ENCODE results near the gene NAPEPLD. TPM values are rescaled to one million over a fixed set of nuclear protein-coding genes. Genes with fewer than 3 reads are reported as not detected.
"Not testable (repeated sequence)": the region's sequence is repeated elsewhere in the genome, so short reads cannot be mapped to it uniquely, and the experiment has no call there.

The NAPEPLD gene
- polyA plus RNA-seq, 3 donors: 1.1 to 2.2 (median 1.6) TPM

DNA sequence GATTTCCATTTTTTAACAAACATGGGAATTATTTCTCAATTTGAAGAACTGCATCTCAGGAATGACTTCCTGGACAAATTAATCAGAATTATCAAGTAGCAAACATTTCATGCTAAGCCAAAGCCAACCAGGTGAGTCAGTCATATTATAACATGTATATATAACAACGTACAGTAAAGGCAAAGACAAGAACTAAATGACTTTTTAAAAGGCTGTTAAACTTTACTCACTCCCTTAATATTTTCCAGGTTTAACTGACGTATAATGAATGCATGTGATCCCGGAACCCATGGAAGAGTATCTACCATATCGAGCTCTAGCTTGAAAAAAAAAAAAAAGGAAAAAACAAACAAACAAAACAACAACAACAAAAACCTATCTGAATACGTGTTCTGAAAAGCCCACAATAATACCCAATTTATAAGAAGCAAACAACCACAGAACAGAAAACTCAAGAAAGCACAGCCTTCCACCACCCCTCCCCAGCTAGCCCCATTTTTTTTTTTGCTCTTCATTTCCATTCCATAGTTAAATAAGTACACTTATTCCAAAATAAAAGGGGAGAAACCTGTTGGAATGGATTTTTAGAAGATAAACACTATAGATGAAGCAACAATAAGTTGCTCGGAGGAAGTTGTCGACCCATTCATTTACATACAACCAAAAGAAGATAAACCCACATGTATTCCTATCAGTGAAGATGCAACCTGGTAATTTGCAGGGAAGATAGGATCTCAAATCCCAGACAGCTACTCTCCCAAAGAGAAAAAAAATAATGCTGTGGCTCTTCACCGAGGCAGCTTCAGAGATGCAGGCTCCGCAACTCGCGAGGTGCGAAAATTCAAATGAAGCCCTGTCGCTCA lies 537 bp downstream of the NAPEPLD start:
- WGBS (ENCODE audit: insufficient coverage): 0% methylated on average over 7 of the region's 13 CpGs
- Histone ChIP-seq H3K4me3 (replicated peaks in 1 of 3; ENCODE audit: low read depth in 2 of 3, low read length in 3 of 3) (peak overlapping the region; percentile 86 to 93 (median 90)), H2AFZ (ENCODE audit: insufficient read depth, low read depth, low read length, poor library complexity, severe bottlenecking) (peak overlapping the region; percentile 92), H3K9ac (ENCODE audit: insufficient read depth, low read length, poor library complexity, severe bottlenecking) (peak overlapping the region; percentile 85), H3K79me2 (ENCODE audit: insufficient read depth, low read length) (peaks cover 10% of the 10 kb centered on the region), H3K4me1 (ENCODE audit: control insufficient read depth in 1 of 2, insufficient read depth in 2 of 2, low read length in 2 of 2) (peaks cover 13 to 21% of the 10 kb centered on the region in 2 donors), H3K27ac (ENCODE audit: low read depth in 1 of 2, low read length in 2 of 2) (peak overlapping the region; percentile 75 to 86), H3K9me3 (replicated peaks in 1 of 2; ENCODE audit: control insufficient read depth in 1 of 2, insufficient read depth in 1 of 2, low read length in 2 of 2) (no peaks in the 10 kb centered on the region), H4K20me1 (ENCODE audit: insufficient read depth, low read length) (no peaks in the 10 kb centered on the region), H3K36me3 (replicated peaks in 1 of 2; ENCODE audit: control insufficient read depth in 1 of 2, insufficient read depth in 2 of 2, low read length in 2 of 2) (no peaks in the 10 kb centered on the region), H3K27me3 (ENCODE audit: control insufficient read depth in 2 of 2, insufficient read depth in 2 of 2, low read length in 2 of 2) (no peaks in the 10 kb centered on the region), H3K4me2 (replicated peaks; ENCODE audit: extremely low read depth, low read length, poor library complexity, severe bottlenecking) (peak overlapping the region; percentile 74)
- peak overlapping the region; percentile 98 to 100 for H3K4me3 Mint-ChIP-seq
- no peak for DNase-seq
- intact Hi-C loops (cut with micrococcal nuclease): loop anchor here in 1 of 2 donors (5.0 kb wide), 1 partner anchor 76 kb away; the partner anchor contains the start of gene FBXL13
- peaks cover 0 to 6% (median 0%) of the 10 kb centered on the region in 7 donors for H3K9me3 Mint-ChIP-seq
- peaks cover 33% of the 10 kb centered on the region for H3K4me1 Mint-ChIP-seq
- peaks cover 3 to 10% of the 10 kb centered on the region in 2 donors for H3K36me3 Mint-ChIP-seq
- TF ChIP-seq, protein P1, sequence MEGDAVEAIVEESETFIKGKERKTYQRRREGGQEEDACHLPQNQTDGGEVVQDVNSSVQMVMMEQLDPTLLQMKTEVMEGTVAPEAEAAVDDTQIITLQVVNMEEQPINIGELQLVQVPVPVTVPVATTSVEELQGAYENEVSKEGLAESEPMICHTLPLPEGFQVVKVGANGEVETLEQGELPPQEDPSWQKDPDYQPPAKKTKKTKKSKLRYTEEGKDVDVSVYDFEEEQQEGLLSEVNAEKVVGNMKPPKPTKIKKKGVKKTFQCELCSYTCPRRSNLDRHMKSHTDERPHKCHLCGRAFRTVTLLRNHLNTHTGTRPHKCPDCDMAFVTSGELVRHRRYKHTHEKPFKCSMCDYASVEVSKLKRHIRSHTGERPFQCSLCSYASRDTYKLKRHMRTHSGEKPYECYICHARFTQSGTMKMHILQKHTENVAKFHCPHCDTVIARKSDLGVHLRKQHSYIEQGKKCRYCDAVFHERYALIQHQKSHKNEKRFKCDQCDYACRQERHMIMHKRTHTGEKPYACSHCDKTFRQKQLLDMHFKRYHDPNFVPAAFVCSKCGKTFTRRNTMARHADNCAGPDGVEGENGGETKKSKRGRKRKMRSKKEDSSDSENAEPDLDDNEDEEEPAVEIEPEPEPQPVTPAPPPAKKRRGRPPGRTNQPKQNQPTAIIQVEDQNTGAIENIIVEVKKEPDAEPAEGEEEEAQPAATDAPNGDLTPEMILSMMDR (IDR thresholded peaks at IDR 0.05): no peak
- peaks cover 2 to 5% (median 2%) of the 10 kb centered on the region in 3 donors for H3K27me3 Mint-ChIP-seq (ENCODE audit: low read depth in 3 of 3)
- H3K27ac Mint-ChIP-seq: peak overlapping the region; percentile 91 to 98 (median 92)

DNA sequence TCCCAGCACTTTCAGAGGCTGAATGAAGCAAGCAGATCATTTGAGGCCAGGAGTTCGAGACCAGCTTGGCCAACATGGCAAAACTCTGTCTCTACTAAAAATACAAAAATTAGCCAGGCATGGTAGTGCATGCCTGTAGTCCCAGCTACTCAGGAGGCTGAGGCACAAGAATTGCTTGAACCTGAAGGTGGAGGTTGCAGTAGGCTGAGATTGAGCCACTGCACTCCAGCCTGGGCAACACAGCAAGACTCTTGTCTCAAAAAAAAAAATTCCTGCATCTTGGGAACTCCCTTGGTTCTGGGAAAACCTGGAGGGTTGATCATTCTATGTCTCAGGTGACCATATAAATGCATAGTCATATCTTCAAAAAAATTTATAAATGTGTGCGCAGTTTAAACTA lies 4.1 kb downstream of the NAPEPLD start:
- H3K27me3 Mint-ChIP-seq (ENCODE audit: low read depth in 3 of 3); H3K27me3 ChIP-seq (ENCODE audit: control insufficient read depth in 2 of 2, insufficient read depth in 2 of 2, low read length in 2 of 2); DNase-seq; H3K4me3 Mint-ChIP-seq; H2AFZ ChIP-seq (ENCODE audit: insufficient read depth, low read depth, low read length, poor library complexity, severe bottlenecking); H3K4me3 ChIP-seq (replicated peaks in 1 of 3; ENCODE audit: low read depth in 2 of 3, low read length in 3 of 3); H3K27ac Mint-ChIP-seq; H3K27ac ChIP-seq (ENCODE audit: low read depth in 1 of 2, low read length in 2 of 2); H3K4me2 ChIP-seq (replicated peaks; ENCODE audit: extremely low read depth, low read length, poor library complexity, severe bottlenecking); H3K9ac ChIP-seq (ENCODE audit: insufficient read depth, low read length, poor library complexity, severe bottlenecking); H3K36me3 ChIP-seq (replicated peaks in 1 of 2; ENCODE audit: control insufficient read depth in 1 of 2, insufficient read depth in 2 of 2, low read length in 2 of 2); H4K20me1 ChIP-seq (ENCODE audit: insufficient read depth, low read length); H3K9me3 ChIP-seq (replicated peaks in 1 of 2; ENCODE audit: control insufficient read depth in 1 of 2, insufficient read depth in 1 of 2, low read length in 2 of 2): not testable (repeated sequence)
- Mint-ChIP-seq H3K36me3 (peaks cover 13 to 15% of the 10 kb centered on the region in 2 donors), H3K4me1 (peaks cover 31% of the 10 kb centered on the region), H3K9me3 (peaks cover 0 to 12% (median 3%) of the 10 kb centered on the region in 7 donors)
- WGBS (ENCODE audit: insufficient coverage): 100% methylated on average over 1 of the region's 2 CpGs
- peaks cover 12 to 19% of the 10 kb centered on the region in 2 donors for H3K4me1 ChIP-seq (ENCODE audit: control insufficient read depth in 1 of 2, insufficient read depth in 2 of 2, low read length in 2 of 2)
- H3K79me2 ChIP-seq (ENCODE audit: insufficient read depth, low read length): peaks cover 10% of the 10 kb centered on the region
- intact Hi-C loops (cut with micrococcal nuclease): loop anchor here in 1 of 2 donors (5.0 kb wide), 1 partner anchor 72 kb away; the partner anchor contains the start of gene FBXL13

All from CD14-positive monocyte (primary cell).